ENCODE data around the gene SMIM38. TPM values are rescaled to one million over a fixed set of nuclear protein-coding genes. Genes with fewer than 3 reads are reported as not detected.

The SMIM38 gene
- total and polyA plus RNA-seq, 9 of the 15 experiments (the other 6 are each of a cell fraction or from before 2014, with no cell fraction given) = 0.07 to 1.2 (median 0.21) TPM; not detected in 2

DNA sequence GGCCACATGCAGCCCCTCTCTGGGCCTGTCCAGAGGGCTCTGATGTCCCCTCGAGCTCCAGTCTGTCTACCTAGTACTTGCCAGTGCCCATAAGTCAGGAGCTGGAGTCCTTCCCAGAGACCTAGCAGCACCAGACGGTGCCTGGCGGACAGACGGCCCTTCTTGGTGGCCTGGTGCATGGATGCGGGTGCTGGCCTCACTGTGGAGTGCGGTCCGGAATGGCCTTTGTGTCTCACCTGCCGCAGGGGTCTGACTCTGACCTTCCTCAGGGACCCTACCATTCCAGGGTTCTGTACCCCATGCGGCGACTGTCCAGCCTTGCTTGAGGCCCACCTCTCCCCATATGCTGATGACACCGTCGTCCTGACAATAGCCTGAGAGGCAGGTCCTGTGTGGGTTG lies 29.4 kb upstream of the SMIM38 start:
- H3K4me1 ChIP-seq (replicated peaks in 1 of 2; ENCODE audit: control insufficient read depth in 2 of 2, insufficient read depth in 2 of 2, low read length in 2 of 2) = peaks cover 0 to 19% of the 10 kb centered on the region in 2 experiments; a peak in 2 of 5 replicates

More for the DNA sequence above, 29.4 kb upstream of the SMIM38 start:
- H3K9me1 ChIP-seq (ENCODE audit: control insufficient read depth, insufficient read depth, low read length) = no peaks in the 10 kb centered on the region
- in situ Hi-C loops (cut with MboI) = no loop called here
- H3K9me3 ChIP-seq (replicated peaks; ENCODE audit: control insufficient read depth, insufficient read depth, low read depth, low read length) = no peaks in the 10 kb centered on the region
- H3K36me3 ChIP-seq (ENCODE audit: control insufficient read depth, insufficient read depth, low read length) = no peaks in the 10 kb centered on the region
- DNase-seq (ENCODE audit: extremely low read depth in 1 of 4, low spot score in 3 of 4) = no peak
- POLR2A ChIA-PET = no interaction called here
- 19% methylated on average over 12 of the region's 12 CpGs for WGBS (ENCODE audit: insufficient coverage, low coverage, missing lambda C conversion rate)
- no peak for ATAC-seq
- H3K9ac ChIP-seq (ENCODE audit: insufficient read depth in 1 of 2, low read depth in 2 of 2, low read length in 2 of 2) = no peak overlapping the region
- CTCF ChIA-PET (ENCODE audit: low intra/inter-chr PET ratio) = no interaction called here
- H3K4me3 ChIP-seq = no peak overlapping the region
- 0 out of 2 replicates have a peak, but pooled peaks cover 5% of the 10 kb centered on the region for H4K20me1 ChIP-seq (replicated peaks; ENCODE audit: control insufficient read depth, insufficient read depth, low read length)
- no peak overlapping the region for H2AFZ ChIP-seq (ENCODE audit: low read depth, low read length)
- no peak overlapping the region for H3K4me2 ChIP-seq (ENCODE audit: insufficient read depth, low read length)
- intact Hi-C loops (cut with micrococcal nuclease) = no loop called here
- no peaks in the 10 kb centered on the region for H3K79me2 ChIP-seq (ENCODE audit: control insufficient read depth, insufficient read depth, low read length)
- H3K27ac ChIP-seq (ENCODE audit: extremely low read depth, low read depth, low read length) = no peak overlapping the region
- no TSS peak for BruUV-seq (replicated peaks)
- no peak for TF ChIP-seq ZNF717 (CRISPR knock-in tag; IDR thresholded peaks at IDR 0.05)
- no peak for TF ChIP-seq ELF2 (CRISPR knock-in tag; IDR thresholded peaks at IDR 0.05)
- TF ChIP-seq ZNF146 (CRISPR knock-in tag; IDR thresholded peaks at IDR 0.05; ENCODE audit: unreplicated experiment) = no peak
- TF ChIP-seq HNRNPH1 (optimal IDR thresholded peaks at IDR 0.05; ENCODE audit: low read depth, low read length) = no peak
- TF ChIP-seq, protein P1, sequence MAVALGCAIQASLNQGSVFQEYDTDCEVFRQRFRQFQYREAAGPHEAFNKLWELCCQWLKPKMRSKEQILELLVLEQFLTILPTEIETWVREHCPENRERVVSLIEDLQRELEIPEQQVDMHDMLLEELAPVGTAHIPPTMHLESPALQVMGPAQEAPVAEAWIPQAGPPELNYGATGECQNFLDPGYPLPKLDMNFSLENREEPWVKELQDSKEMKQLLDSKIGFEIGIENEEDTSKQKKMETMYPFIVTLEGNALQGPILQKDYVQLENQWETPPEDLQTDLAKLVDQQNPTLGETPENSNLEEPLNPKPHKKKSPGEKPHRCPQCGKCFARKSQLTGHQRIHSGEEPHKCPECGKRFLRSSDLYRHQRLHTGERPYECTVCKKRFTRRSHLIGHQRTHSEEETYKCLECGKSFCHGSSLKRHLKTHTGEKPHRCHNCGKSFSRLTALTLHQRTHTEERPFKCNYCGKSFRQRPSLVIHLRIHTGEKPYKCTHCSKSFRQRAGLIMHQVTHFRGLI (CRISPR knock-in tag; IDR thresholded peaks at IDR 0.05) = no peak
- TF ChIP-seq ZNF3 (CRISPR knock-in tag; IDR thresholded peaks at IDR 0.05) = no peak
- TF ChIP-seq, protein P2, sequence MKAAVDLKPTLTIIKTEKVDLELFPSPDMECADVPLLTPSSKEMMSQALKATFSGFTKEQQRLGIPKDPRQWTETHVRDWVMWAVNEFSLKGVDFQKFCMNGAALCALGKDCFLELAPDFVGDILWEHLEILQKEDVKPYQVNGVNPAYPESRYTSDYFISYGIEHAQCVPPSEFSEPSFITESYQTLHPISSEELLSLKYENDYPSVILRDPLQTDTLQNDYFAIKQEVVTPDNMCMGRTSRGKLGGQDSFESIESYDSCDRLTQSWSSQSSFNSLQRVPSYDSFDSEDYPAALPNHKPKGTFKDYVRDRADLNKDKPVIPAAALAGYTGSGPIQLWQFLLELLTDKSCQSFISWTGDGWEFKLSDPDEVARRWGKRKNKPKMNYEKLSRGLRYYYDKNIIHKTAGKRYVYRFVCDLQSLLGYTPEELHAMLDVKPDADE (conservative IDR thresholded peaks at IDR 0.05; ENCODE audit: control insufficient read depth, low read depth, low read length) = no peak
- no peak for TF ChIP-seq CBFA2T2 (conservative IDR thresholded peaks at IDR 0.05)
- TF ChIP-seq CBX5 (IDR thresholded peaks at IDR 0.05; ENCODE audit: borderline replicate concordance, low read depth) = no peak
- TF ChIP-seq POLR2B (IDR thresholded peaks at IDR 0.05; ENCODE audit: low read depth, partially characterized antibody) = no peak
- no peak for FAIRE-seq
- H3K27me3 ChIP-seq (ENCODE audit: control insufficient read depth in 2 of 2, insufficient read depth in 2 of 2, low read length in 2 of 2) = peaks cover 5 to 33% of the 10 kb centered on the region in 2 experiments; a peak in 4 of 5 replicates
